Panc1 (cell line): Measurements from ENCODE around the gene MYEF2. TPM values are rescaled to one million over a fixed set of nuclear protein-coding genes. Genes with fewer than 3 reads are reported as not detected.
A peak's percentile ranks its signal among the peaks of the same experiment; 100 is the strongest.

Experiments used
- ATAC-seq: fragments of 200-7000 bp; cut with Tn5 transposase; 2 replicates; pipeline ENCODE4 v1.9.1; 2020; ENCODE audit warnings: mild to moderate bottlenecking, moderate library complexity
- BruUV-seq: library from RNA; stranded (reverse); fragments of 400-500 nt; replicated peaks from 2 replicates; lab custom pipeline; 2021; lab: Mats Ljungman, UMichigan
- CTCF ChIA-PET: fragments of 300-600 bp; sonication (Branson Sonifier 250); formaldehyde crosslinking; loops from one replicate; lab custom pipeline; 2022; ENCODE audit warnings: antibody characterized with exemption; lab: Charles Lee
- POLR2A ChIA-PET: fragments of 300-600 bp; sonication (Branson Sonifier 250); formaldehyde crosslinking; loops from one replicate; lab custom pipeline; 2022; ENCODE audit warnings: antibody characterized with exemption; lab: Charles Lee
- DNase-seq: peaks from one replicate; pipeline ENCODE4 v3.0.0-alpha.2; 2010; ENCODE audit warnings: low read depth, low spot score
- H3K27ac ChIP-seq: 2 replicates; pipeline ENCODE4 v1.5.1; 2011; ENCODE audit warnings: mild to moderate bottlenecking, low read length, inconsistent platforms
- H3K27me3 ChIP-seq: fragments of 200-500 bp; sonication (Bioruptor generic); 2 replicates; pipeline ENCODE4 v1.6.0; 2014; ENCODE audit warnings: low read length, inconsistent platforms; ENCODE audit not compliant: control insufficient read depth, insufficient read depth
- H3K36me3 ChIP-seq: fragments of 200-500 bp; sonication (Bioruptor generic); 2 replicates; pipeline ENCODE4 v1.5.1; 2014; ENCODE audit warnings: inconsistent platforms, mild to moderate bottlenecking, low read length, moderate library complexity; ENCODE audit not compliant: control insufficient read depth, insufficient read depth
- H3K4me1 ChIP-seq: 2 replicates; pipeline ENCODE4 v1.5.1; 2011; ENCODE audit warnings: inconsistent platforms, mild to moderate bottlenecking, low read length, moderate library complexity; ENCODE audit not compliant: control insufficient read depth, insufficient read depth
- H3K4me3 ChIP-seq, 2 experiments: 2 replicates each; pipeline ENCODE4 v1.5.1; 2011 to 2012; ENCODE audit warnings: low read depth in 2 of 2, low read length in 2 of 2, mild to moderate bottlenecking in 2 of 2, inconsistent platforms in 1 of 2, moderate library complexity in 1 of 2
- H3K9me3 ChIP-seq: fragments of 200-500 bp; sonication (Bioruptor generic); 2 replicates; pipeline ENCODE4 v1.5.1; 2014; ENCODE audit warnings: low read depth, mild to moderate bottlenecking, inconsistent platforms, low read length, moderate library complexity; ENCODE audit not compliant: control insufficient read depth, insufficient read depth
- CTCF ChIP-seq: fragments of 450-650 bp; IDR thresholded peaks from 2 replicates; pipeline ENCODE4 v1.5.1; 2017; ENCODE audit warnings: mild to moderate bottlenecking
- POLR2AphosphoS5 ChIP-seq: IDR thresholded peaks from 2 replicates; pipeline ENCODE4 v1.6.1; 2012; ENCODE audit warnings: mild to moderate bottlenecking, low read depth, low read length, moderate library complexity
- SIN3A ChIP-seq: IDR thresholded peaks from 2 replicates; pipeline ENCODE4 v1.6.1; 2012; ENCODE audit warnings: low read depth, mild to moderate bottlenecking, low read length, moderate library complexity, borderline replicate concordance; ENCODE audit not compliant: insufficient read depth
- TCF7L2 ChIP-seq: IDR thresholded peaks from 2 replicates; pipeline ENCODE4 v1.6.1; 2011; ENCODE audit warnings: mild to moderate bottlenecking, low read depth, low read length, inconsistent platforms
- in situ Hi-C: cut with HindIII; loops from 2 replicates; pipeline ENCODE4 v1.10.0; 2016; ENCODE audit warnings: low sequenced_read_pairs, low pct_unique_long_range_greater_than_20kb
- intact Hi-C: fragments of 100-400 bp; cut with micrococcal nuclease; formaldehyde crosslinking; loops from one replicate; pipeline ENCODE4 v1.10.0; 2022; ENCODE audit not compliant: unreplicated experiment
- total RNA-seq: library from RNA; stranded (reverse); gene quantifications from one replicate; pipeline ENCODE4 v1.2.1, GENCODE V29; 2021; ENCODE audit not compliant: unreplicated experiment
- TF ChIP-seq, protein P1 (sequence below), 2 experiments: IDR thresholded peaks; 2 replicates each; pipeline ENCODE4 v1.6.1; 2011 to 2012; ENCODE audit warnings: low read depth in 2 of 2, control low read depth in 1 of 2, low read length in 1 of 2, mild to moderate bottlenecking in 1 of 2, moderate library complexity in 1 of 2; ENCODE audit not compliant: insufficient read depth in 1 of 2

The MYEF2 gene
- total RNA-seq, 1 experiment from 2014 or later = 71.3 TPM

DNA sequence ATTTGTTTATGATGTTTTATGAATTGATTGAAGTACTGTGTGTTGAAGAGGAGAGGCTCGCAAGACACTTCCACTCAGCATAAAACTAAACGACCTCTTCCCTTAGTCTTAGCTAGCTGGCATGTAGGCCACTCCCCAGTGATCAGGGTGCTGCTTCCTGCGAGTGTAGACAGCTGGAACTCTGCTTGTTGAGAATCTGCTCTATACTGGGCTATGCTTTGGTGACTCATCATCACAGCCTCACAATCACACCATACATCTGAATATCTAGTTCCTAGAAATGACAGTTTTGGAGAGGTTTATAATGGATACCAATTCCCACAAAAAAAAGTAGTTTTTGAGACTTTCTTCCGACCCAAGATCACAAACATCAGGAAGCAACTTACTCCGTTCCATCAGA, 58.8 kb downstream of the MYEF2 start:
- no TSS peak for BruUV-seq
- no peak for ATAC-seq
- no peaks in the 10 kb centered on the region for H3K9me3 ChIP-seq
- no peak for DNase-seq
- in situ Hi-C loops = no loop called here
- H3K27ac ChIP-seq = no peak overlapping the region
- TF ChIP-seq TCF7L2 (no peak), POLR2AphosphoS5 (no peak), CTCF (no peak), SIN3A (no peak)
- TF ChIP-seq, protein P1, sequence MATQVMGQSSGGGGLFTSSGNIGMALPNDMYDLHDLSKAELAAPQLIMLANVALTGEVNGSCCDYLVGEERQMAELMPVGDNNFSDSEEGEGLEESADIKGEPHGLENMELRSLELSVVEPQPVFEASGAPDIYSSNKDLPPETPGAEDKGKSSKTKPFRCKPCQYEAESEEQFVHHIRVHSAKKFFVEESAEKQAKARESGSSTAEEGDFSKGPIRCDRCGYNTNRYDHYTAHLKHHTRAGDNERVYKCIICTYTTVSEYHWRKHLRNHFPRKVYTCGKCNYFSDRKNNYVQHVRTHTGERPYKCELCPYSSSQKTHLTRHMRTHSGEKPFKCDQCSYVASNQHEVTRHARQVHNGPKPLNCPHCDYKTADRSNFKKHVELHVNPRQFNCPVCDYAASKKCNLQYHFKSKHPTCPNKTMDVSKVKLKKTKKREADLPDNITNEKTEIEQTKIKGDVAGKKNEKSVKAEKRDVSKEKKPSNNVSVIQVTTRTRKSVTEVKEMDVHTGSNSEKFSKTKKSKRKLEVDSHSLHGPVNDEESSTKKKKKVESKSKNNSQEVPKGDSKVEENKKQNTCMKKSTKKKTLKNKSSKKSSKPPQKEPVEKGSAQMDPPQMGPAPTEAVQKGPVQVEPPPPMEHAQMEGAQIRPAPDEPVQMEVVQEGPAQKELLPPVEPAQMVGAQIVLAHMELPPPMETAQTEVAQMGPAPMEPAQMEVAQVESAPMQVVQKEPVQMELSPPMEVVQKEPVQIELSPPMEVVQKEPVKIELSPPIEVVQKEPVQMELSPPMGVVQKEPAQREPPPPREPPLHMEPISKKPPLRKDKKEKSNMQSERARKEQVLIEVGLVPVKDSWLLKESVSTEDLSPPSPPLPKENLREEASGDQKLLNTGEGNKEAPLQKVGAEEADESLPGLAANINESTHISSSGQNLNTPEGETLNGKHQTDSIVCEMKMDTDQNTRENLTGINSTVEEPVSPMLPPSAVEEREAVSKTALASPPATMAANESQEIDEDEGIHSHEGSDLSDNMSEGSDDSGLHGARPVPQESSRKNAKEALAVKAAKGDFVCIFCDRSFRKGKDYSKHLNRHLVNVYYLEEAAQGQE (IDR thresholded peaks at IDR 0.05; ENCODE audit: insufficient read depth in 1 of 2, low read depth in 2 of 2, low read length in 1 of 2) = no peak
- CTCF ChIA-PET = no interaction called here
- H3K4me1 ChIP-seq = no peaks in the 10 kb centered on the region
- H3K27me3 ChIP-seq = peaks cover 4% of the 10 kb centered on the region; the same call in 1 of the 2 replicates
- H3K4me3 ChIP-seq = no peak overlapping the region
- no peaks in the 10 kb centered on the region for H3K36me3 ChIP-seq
- POLR2A ChIA-PET = no interaction called here
- intact Hi-C loops = no loop called here

GRCh38 chr15:48112242-48112641, 65.9 kb downstream of the MYEF2 start:
- intact Hi-C loops (loop anchor here (5.0 kb wide), 1 partner anchor 140 kb away; no protein-coding TSS in a partner anchor), in situ Hi-C loops (no loop called here)
- Histone ChIP-seq H3K36me3 (no peaks in the 10 kb centered on the region), H3K9me3 (no peaks in the 10 kb centered on the region), H3K4me1 (no peaks in the 10 kb centered on the region), H3K27ac (no peak overlapping the region), H3K27me3 (peaks cover 7% of the 10 kb centered on the region; the same call in 1 of the 2 replicates), H3K4me3 (no peak overlapping the region)
- POLR2A ChIA-PET = no interaction called here
- DNase-seq (no peak), ATAC-seq (peak; percentile 84)
- CTCF ChIA-PET = interaction anchor here (0.8 kb wide), 1 partner anchor 137 kb away, joined by 3 read pairs; no protein-coding TSS in a partner anchor
- TF ChIP-seq, protein P1 (IDR thresholded peaks at IDR 0.05; ENCODE audit: insufficient read depth in 1 of 2, low read depth in 2 of 2, low read length in 1 of 2) = no peak
- TF ChIP-seq CTCF (peak; percentile 69), POLR2AphosphoS5 (no peak)
- BruUV-seq = no TSS peak
